PC-9 (cell line): ENCODE data around the gene GREB1L. TPM values are rescaled to one million over a fixed set of nuclear protein-coding genes. Genes with fewer than 3 reads are reported as not detected.

Source experiments
- BruUV-seq: library from RNA; stranded (reverse); fragments of 400-500 nt; replicated peaks from 2 replicates; lab custom pipeline; 2021; lab: Mats Ljungman, UMichigan
- CTCF ChIA-PET: fragments of 300-600 bp; sonication (Branson Sonifier 250); formaldehyde crosslinking; loops from one replicate; lab custom pipeline; 2022; ENCODE audit warnings: antibody characterized with exemption; lab: Charles Lee
- POLR2A ChIA-PET: fragments of 300-600 bp; sonication (Branson Sonifier 250); formaldehyde crosslinking; loops from one replicate; lab custom pipeline; 2022; ENCODE audit warnings: antibody characterized with exemption; ENCODE audit not compliant: unreplicated experiment; lab: Charles Lee
- DNase-seq, 2 experiments: peaks; one replicate each; pipeline versions ENCODE4 v3.0.0 to v3.0.0-alpha.2; 2015 to 2022; ENCODE audit warnings: mixed read lengths in 1 of 2
- H2AFZ ChIP-seq: fragments of 200-600 bp; sonication (generic); 2 replicates; pipeline ENCODE4 v1.8.1; 2017; ENCODE audit warnings: antibody characterized with exemption
- H3F3A ChIP-seq: fragments of 200-600 bp; sonication (generic); 2 replicates; pipeline ENCODE4 v1.8.1; 2017; ENCODE audit warnings: antibody characterized with exemption, mild to moderate bottlenecking, low read depth; ENCODE audit not compliant: insufficient read depth
- H3K27ac ChIP-seq: fragments of 200-600 bp; sonication (generic); 2 replicates; pipeline ENCODE4 v1.6.1; 2016; ENCODE audit warnings: mixed run types
- H3K27me3 ChIP-seq: fragments of 200-600 bp; sonication (generic); 2 replicates; pipeline ENCODE4 v1.6.1; 2016; ENCODE audit warnings: low read depth, mixed run types; ENCODE audit not compliant: insufficient read depth
- H3K36me3 ChIP-seq: fragments of 200-600 bp; sonication (generic); 2 replicates; pipeline ENCODE4 v1.6.1; 2016; ENCODE audit warnings: low read depth, mixed run types
- H3K4me1 ChIP-seq: fragments of 200-600 bp; sonication (generic); replicated peaks from 2 replicates; pipeline ENCODE4 v1.6.1; 2016; ENCODE audit warnings: mixed run types; ENCODE audit not compliant: insufficient read depth
- H3K4me2 ChIP-seq: fragments of 200-600 bp; sonication (generic); 2 replicates; pipeline ENCODE4 v1.6.1; 2017; ENCODE audit warnings: mixed run types
- H3K4me3 ChIP-seq: fragments of 200-600 bp; sonication (generic); 2 replicates; pipeline ENCODE4 v1.6.1; 2016; ENCODE audit warnings: mixed run types
- H3K79me2 ChIP-seq: fragments of 200-600 bp; sonication (generic); 2 replicates; pipeline ENCODE4 v1.6.1; 2017; ENCODE audit warnings: low read depth, mixed run types
- H3K9me2 ChIP-seq: fragments of 200-600 bp; sonication (generic); 2 replicates; pipeline ENCODE4 v1.8.1; 2017; ENCODE audit warnings: mild to moderate bottlenecking; ENCODE audit not compliant: insufficient read depth
- H3K9me3 ChIP-seq: fragments of 200-600 bp; sonication (generic); 2 replicates; pipeline ENCODE4 v1.8.1; 2016; ENCODE audit warnings: low read depth; ENCODE audit not compliant: insufficient read depth
- H4K20me1 ChIP-seq: fragments of 200-600 bp; sonication (generic); 2 replicates; pipeline ENCODE4 v1.8.1; 2017; ENCODE audit not compliant: insufficient read depth
- CTCF ChIP-seq: fragments of 200-600 bp; sonication (generic); conservative IDR thresholded peaks from 2 replicates; pipeline ENCODE4 v1.6.1; 2017; ENCODE audit warnings: mixed run types, antibody characterized with exemption, mild to moderate bottlenecking, moderate library complexity
- EZH2 ChIP-seq: fragments of 200-600 bp; sonication (generic); IDR thresholded peaks from 2 replicates; pipeline ENCODE4 v1.8.0; 2017; ENCODE audit warnings: antibody characterized with exemption, low read depth
- intact Hi-C: fragments of 100-400 bp; cut with micrococcal nuclease; formaldehyde crosslinking; loops from one replicate; pipeline ENCODE4 v1.10.0; 2022; ENCODE audit not compliant: unreplicated experiment
- total RNA-seq: library from RNA; stranded (reverse); gene quantifications from 2 replicates; pipeline ENCODE4 v1.2.3, GENCODE V29; 2021

The GREB1L gene
- total RNA-seq, 1 experiment from 2014 or later, result 6.0 TPM

- no peak overlapping the region for H3K4me2 ChIP-seq
- CTCF ChIA-PET, result no interaction called here
Observed at GRCh38 chr18:21264651-21265050, 22.6 kb downstream of the GREB1L start.

DNA sequence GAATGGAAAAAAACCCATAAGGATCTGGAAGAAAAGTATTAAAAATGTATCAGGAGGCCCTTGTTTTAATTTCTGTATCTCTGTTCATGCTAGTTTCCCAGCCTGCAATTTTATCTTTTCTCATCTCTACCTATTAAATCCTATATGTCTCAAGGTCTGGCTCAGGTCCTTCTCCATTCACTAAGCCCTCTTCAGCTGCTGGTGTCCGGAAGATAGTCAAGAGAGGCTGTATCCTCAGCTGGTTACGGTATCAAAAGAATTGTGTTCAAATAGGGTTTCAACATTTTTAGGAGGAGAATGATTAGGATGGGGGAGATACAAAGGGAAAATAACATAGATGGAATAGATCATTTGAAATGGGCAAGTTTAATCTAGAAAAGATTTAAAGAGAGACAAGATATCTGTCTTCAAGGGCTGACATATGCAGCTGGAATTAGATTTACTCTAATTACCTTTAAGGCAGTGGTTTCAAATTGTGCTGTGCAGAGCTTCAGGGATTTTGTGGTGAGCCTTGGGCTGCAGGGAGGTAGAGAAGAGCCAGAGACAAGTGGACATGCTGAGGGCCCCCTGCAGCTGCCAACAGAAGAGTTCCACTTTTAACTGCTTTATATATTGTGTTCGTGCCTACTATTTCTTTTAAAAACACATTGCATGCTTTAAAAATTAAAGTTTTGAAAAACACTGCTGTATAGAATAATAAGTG, 24.1 kb downstream of the GREB1L start:
- ChIA-PET POLR2A (interaction anchor here (0.6 kb wide), 1 partner anchor 58 kb away, joined by 6 read pairs; no protein-coding TSS in a partner anchor), CTCF (no interaction called here)
- no peak for DNase-seq
- Histone ChIP-seq H3F3A (no peaks in the 10 kb centered on the region; the same call in 1 of the 2 replicates), H3K79me2 (no peaks in the 10 kb centered on the region), H3K9me3 (no peaks in the 10 kb centered on the region), H3K9me2 (no peaks in the 10 kb centered on the region), H3K27me3 (no peaks in the 10 kb centered on the region), H3K27ac (no peak overlapping the region), H3K4me3 (no peak overlapping the region), H4K20me1 (no peaks in the 10 kb centered on the region), H3K4me2 (no peak overlapping the region), H3K4me1 (no peaks in the 10 kb centered on the region; the same call in 1 of the 2 replicates), H3K36me3 (no peaks in the 10 kb centered on the region), H2AFZ (no peak overlapping the region)
- TF ChIP-seq CTCF (no peak), EZH2 (no peak)
- intact Hi-C loops, result loop anchor here (2.0 to 10.0 kb wide), 2 partner anchors 37 to 69 kb away; no protein-coding TSS in a partner anchor
- BruUV-seq, result no TSS peak

More at GRCh38 chr18:21264651-21265050, 22.6 kb downstream of the GREB1L start:
- Histone ChIP-seq H3K27me3 (no peaks in the 10 kb centered on the region), H3F3A (no peaks in the 10 kb centered on the region; the same call in 1 of the 2 replicates), H3K36me3 (no peaks in the 10 kb centered on the region), H3K79me2 (no peaks in the 10 kb centered on the region), H3K9me3 (no peaks in the 10 kb centered on the region), H3K4me3 (no peak overlapping the region), H3K9me2 (no peaks in the 10 kb centered on the region), H3K4me1 (no peaks in the 10 kb centered on the region; the same call in 1 of the 2 replicates), H4K20me1 (no peaks in the 10 kb centered on the region), H3K27ac (no peak overlapping the region), H2AFZ (no peak overlapping the region)
- no peak for TF ChIP-seq CTCF
- TF ChIP-seq EZH2, result no peak
- BruUV-seq, result no TSS peak
- peak; percentile 3 to 34 for DNase-seq
- intact Hi-C loops, result loop anchor here (2.0 to 10.0 kb wide), 2 partner anchors 38 to 70 kb away; no protein-coding TSS in a partner anchor
- POLR2A ChIA-PET, result interaction anchor here (0.6 kb wide), 1 partner anchor 99 kb away, joined by 3 read pairs; no protein-coding TSS in a partner anchor

DNA sequence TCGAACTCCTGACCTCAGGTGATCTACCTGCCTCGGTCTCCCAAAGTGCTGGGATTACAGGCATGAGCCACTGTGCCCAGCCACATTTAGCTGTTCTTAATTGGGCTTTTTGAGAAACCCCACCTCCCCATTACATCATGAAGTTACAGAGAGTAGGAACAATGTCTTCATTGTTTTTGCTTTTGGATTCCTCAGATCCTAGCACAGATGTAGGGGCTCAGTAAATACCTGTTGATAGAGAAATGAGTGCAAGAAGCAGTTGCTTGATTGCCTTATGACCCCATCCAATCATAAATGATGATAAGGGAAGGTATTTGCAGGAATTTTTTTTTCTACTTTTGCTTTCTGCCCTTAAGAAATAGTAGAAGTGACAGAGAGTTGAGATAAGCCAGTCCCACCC, 25.4 kb downstream of the GREB1L start:
- Histone ChIP-seq H3K36me3 (no peaks in the 10 kb centered on the region), H3K4me3 (no peak overlapping the region), H3K9me2 (no peaks in the 10 kb centered on the region), H3K79me2 (no peaks in the 10 kb centered on the region), H3K4me2 (no peak overlapping the region), H4K20me1 (no peaks in the 10 kb centered on the region), H3K27ac (no peak overlapping the region), H3K27me3 (no peaks in the 10 kb centered on the region), H3K9me3 (no peaks in the 10 kb centered on the region), H2AFZ (no peak overlapping the region), H3F3A (no peaks in the 10 kb centered on the region; the same call in 1 of the 2 replicates), H3K4me1 (no peaks in the 10 kb centered on the region; the same call in 1 of the 2 replicates)
- no peak for DNase-seq
- intact Hi-C loops, result loop anchor here (10.0 kb wide), 1 partner anchor 67 kb away; no protein-coding TSS in a partner anchor
- BruUV-seq, result no TSS peak
- TF ChIP-seq CTCF (no peak), EZH2 (no peak)
- ChIA-PET CTCF (interaction anchor here (0.6 kb wide), 1 partner anchor 334 kb away, joined by 3 read pairs; no protein-coding TSS in a partner anchor), POLR2A (no interaction called here)
